BJ (cell line): ENCODE results near the gene ZBTB38. TPM values are rescaled to one million over a fixed set of nuclear protein-coding genes. Genes with fewer than 3 reads are reported as not detected.

ENCODE experiments used
- CTCF ChIA-PET: fragments of 350-600 bp; formaldehyde crosslinking; extraction: SDS; loops from one replicate; lab custom pipeline; 2021; ENCODE audit warnings: antibody characterized with exemption, inconsistent platforms; lab: Yijun Ruan, JAX
- POLR2A ChIA-PET: fragments of 300-600 bp; sonication (Branson Sonifier 250); formaldehyde crosslinking; extraction: SDS; loops from one replicate; lab custom pipeline; 2021; ENCODE audit warnings: antibody characterized with exemption; lab: Charles Lee
- DNase-seq: peaks from one replicate; pipeline ENCODE4 v3.0.0-alpha.2; 2011; ENCODE audit warnings: low read depth
- H3K27me3 ChIP-seq: 2 replicates; pipeline ENCODE4 v1.6.0; 2011; ENCODE audit warnings: low read length; ENCODE audit not compliant: control insufficient read depth, insufficient read depth
- H3K36me3 ChIP-seq: 2 replicates; pipeline ENCODE4 v1.5.1; 2011; ENCODE audit warnings: low read length; ENCODE audit not compliant: control insufficient read depth, insufficient read depth
- H3K4me3 ChIP-seq: 2 replicates; pipeline ENCODE4 v1.5.1; 2011; ENCODE audit warnings: low read depth, mild to moderate bottlenecking, control low read depth, low read length
- polyA minus RNA-seq: library from RNA; depleted of rRNA, polyadenylated mRNA; stranded (reverse); fragments of >200 nt; gene quantifications from 2 replicates; pipeline ENCODE4 v1.2.3, GENCODE V29; 2011; rRNA and poly(A)+ RNA removed
- polyA plus RNA-seq: library from polyadenylated mRNA; depleted of rRNA; stranded (reverse); fragments of >200 nt; gene quantifications from 2 replicates; pipeline ENCODE4 v1.2.3, GENCODE V29; 2011; rRNA removed
- TF ChIP-seq, protein P1 (sequence below): IDR thresholded peaks from 2 replicates; pipeline ENCODE4 v1.5.1; 2011; ENCODE audit warnings: low read depth, mild to moderate bottlenecking, control low read depth, inconsistent platforms, low read length, moderate library complexity; ENCODE audit not compliant: insufficient read depth

Gene ZBTB38
- 62.0 and 77.4 TPM in 2 replicates for polyA plus RNA-seq
- polyA minus RNA-seq = 92.7 and 105 TPM in 2 replicates

DNA sequence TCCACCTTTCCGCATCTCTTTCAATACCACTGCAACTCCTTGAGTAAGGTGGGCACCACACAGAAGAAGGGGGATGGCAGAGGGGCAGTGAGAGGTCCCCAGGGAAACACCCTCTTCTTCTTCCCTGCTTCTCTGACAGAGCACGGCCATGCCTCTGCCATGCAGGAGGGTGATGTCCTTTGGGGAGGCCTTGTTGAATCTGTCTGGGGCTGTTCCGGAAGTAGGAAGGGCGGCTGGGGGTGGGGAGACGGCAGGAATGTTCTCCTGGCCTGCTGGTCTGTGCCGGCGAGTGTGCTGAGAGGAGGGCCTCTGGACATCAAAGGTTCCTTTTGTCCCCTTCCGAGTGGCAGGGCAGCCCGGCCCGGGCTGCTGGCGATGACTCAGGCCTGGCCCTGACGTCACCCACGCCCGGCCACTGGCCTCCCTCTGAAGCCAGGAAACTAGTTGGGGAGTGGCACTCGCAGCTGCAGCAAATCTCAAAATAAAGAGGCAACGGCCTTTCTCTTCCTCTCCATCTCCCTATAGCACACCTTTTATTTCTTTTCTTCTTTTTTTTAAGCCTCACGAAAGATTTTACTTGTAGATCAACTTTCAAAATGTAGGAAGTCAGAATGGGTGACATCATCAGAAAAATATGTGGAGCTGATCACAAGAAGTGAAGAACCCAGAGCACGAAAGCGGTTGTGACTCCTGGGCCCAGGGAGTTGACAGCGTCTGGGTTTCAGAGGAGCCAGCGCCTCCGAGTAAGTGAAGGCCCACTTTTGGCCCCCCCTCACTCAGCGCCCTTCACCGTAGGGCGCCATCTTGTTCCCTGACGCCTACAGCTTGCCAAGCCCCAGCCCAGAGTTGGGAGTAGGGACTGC is at the start of gene ZBTB38:
Gene ZBTB38, plus strand, starts transcription at position 443 of the 863 bp plus-strand sequence. CDS start 73,885 bp downstream, outside the sequence.
- CTCF ChIA-PET = interaction anchor here (0.6 to 1.8 kb wide), 7 partner anchors 11 to 84 kb away, joined by 3 to 8 read pairs (median 3); no protein-coding TSS in a partner anchor
- POLR2A ChIA-PET = interaction anchor here (1.9 kb wide), 1 partner anchor 39 kb away, joined by 9 read pairs; no protein-coding TSS in a partner anchor
- TF ChIP-seq, protein P1, sequence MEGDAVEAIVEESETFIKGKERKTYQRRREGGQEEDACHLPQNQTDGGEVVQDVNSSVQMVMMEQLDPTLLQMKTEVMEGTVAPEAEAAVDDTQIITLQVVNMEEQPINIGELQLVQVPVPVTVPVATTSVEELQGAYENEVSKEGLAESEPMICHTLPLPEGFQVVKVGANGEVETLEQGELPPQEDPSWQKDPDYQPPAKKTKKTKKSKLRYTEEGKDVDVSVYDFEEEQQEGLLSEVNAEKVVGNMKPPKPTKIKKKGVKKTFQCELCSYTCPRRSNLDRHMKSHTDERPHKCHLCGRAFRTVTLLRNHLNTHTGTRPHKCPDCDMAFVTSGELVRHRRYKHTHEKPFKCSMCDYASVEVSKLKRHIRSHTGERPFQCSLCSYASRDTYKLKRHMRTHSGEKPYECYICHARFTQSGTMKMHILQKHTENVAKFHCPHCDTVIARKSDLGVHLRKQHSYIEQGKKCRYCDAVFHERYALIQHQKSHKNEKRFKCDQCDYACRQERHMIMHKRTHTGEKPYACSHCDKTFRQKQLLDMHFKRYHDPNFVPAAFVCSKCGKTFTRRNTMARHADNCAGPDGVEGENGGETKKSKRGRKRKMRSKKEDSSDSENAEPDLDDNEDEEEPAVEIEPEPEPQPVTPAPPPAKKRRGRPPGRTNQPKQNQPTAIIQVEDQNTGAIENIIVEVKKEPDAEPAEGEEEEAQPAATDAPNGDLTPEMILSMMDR = no peak

GRCh38 chr3:141320399-141321108 is 47.8 kb upstream of the ZBTB38 start:
- DNase-seq = no peak
- TF ChIP-seq, protein P1 = no peak
- no peaks in the 10 kb centered on the region for H3K27me3 ChIP-seq
- no peak overlapping the region for H3K4me3 ChIP-seq
- no peaks in the 10 kb centered on the region for H3K36me3 ChIP-seq
- ChIA-PET POLR2A (no interaction called here), CTCF (interaction anchor here (5.7 kb wide), 1 partner anchor 9 kb away, joined by 22 read pairs; no protein-coding TSS in a partner anchor)

More for the DNA sequence above, at the start of gene ZBTB38:
- Histone ChIP-seq H3K27me3 (no peaks in the 10 kb centered on the region), H3K36me3 (no peaks in the 10 kb centered on the region), H3K4me3 (peak within 1 kb of the TSS; percentile 25)
- DNase-seq = peak; percentile 81

DNA sequence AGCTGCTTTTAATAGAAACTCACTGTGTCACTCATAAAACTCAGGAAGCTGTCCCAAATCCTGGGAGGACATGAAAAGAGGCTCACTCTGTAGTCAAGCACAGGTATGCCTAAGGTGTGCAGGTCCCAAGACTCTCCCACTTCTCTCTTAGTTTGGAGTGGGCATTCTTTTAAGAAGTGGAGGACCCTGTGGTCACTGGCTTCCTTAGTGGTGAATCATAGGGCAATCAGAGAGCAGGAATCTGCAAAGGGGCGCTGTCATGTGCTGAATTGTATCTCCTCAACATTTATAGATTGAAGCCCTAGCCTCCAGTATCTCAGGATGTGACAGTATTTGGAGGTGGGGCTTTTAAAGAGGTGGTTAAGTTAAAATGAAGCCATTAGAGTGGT is 47.2 kb upstream of the ZBTB38 start:
- TF ChIP-seq, protein P1 = no peak
- Histone ChIP-seq H3K4me3 (no peak overlapping the region), H3K36me3 (no peaks in the 10 kb centered on the region), H3K27me3 (no peaks in the 10 kb centered on the region)
- no peak for DNase-seq
- CTCF ChIA-PET = interaction anchor here (5.7 kb wide), 1 partner anchor 9 kb away, joined by 22 read pairs; no protein-coding TSS in a partner anchor
- POLR2A ChIA-PET = no interaction called here

DNA sequence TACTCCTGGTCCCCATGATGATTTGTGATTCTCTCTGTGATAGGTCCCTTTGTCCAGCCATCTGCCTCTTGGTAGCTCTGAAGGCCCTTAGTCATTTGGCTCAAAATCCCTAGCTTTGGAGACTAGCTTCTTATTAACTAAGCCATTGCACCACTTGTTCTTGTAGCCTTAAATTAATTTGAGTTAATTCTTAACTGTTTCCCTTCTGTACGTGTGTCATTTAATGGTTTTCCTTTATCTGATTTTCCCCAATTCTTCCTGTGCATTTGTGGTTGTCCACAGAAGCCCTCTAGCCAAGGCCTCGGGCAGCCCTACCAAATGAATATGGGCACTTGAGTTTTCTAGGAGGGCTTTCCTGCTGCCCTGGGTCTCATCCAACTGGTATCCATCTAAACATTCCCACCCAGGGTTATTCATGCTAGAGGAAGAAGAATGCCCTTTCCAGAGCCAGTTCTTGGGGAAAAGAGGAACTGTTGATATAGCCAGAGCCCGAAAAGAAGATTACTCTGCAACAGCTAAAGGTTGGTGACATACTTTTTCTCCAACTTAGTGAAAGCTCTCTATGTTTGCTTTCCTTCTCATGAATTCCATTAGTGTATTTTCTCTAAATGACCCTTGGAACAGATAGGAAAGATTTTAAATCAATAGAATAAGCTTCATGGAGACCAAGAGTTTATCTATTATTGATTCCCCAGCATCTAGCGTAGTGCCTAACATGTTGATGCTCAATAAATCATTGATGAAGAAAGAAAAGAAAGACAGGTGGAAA is 44.2 kb upstream of the ZBTB38 start:
- Histone ChIP-seq H3K36me3 (no peaks in the 10 kb centered on the region), H3K4me3 (no peak overlapping the region), H3K27me3 (no peaks in the 10 kb centered on the region)
- CTCF ChIA-PET = interaction anchor here (0.7 to 5.7 kb wide), 5 partner anchors 9 to 128 kb away, joined by 3 to 22 read pairs (median 4); no protein-coding TSS in a partner anchor
- TF ChIP-seq, protein P1 = no peak
- POLR2A ChIA-PET = no interaction called here
- DNase-seq = no peak
